ENCODE measurements around the gene TMEM179B.

The TMEM179B gene

DNA sequence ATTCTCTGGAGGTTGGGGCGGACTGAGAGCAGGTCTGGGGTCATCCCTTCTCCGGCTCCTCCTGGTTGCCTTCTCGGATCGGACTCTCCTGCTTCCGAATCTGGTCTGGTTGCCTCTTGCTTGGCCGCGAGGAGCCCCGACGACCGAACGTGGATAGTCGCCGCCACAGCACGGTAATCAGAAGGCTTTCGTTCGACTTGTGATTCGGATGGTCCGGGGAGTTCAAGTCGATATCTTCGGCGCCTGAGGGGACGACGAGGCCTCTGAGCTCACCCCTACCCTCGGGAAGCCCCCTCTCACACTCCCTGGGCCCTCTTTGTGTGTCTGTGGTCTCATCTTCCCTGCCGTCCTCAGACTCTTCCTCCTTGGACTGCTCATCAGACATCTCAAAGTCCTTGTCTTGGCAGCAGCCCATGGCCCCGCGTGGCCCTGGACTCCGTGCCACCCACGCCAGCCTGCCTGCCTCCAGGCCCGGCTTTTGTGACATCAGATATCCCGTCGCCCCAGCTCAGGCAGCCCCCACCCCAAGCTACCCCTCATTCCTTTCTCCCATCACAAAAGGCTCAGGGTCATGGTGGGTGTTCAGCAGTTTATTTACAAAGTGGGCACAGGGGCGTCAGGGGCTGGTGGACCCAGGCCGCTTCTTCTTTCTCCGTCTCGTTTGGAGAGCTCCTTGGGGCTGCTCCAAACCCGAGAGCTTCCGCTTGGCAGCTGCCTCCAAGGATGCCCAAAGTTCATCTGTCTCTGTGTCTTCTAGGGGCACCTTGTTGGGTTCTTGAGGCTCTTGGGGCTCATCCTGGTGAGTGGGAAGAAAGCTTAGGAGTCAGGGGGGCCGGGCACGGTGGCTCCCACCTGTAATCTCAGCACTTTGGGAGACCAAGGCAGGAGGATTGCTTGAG, 45.4 kb downstream of the TMEM179B start, which contains the start of gene TEX54:
Gene TEX54, minus strand, starts transcription at position 506 of the 899 bp plus-strand sequence.
- no peak for DNase-seq (ENCODE audit: low read depth)

DNA sequence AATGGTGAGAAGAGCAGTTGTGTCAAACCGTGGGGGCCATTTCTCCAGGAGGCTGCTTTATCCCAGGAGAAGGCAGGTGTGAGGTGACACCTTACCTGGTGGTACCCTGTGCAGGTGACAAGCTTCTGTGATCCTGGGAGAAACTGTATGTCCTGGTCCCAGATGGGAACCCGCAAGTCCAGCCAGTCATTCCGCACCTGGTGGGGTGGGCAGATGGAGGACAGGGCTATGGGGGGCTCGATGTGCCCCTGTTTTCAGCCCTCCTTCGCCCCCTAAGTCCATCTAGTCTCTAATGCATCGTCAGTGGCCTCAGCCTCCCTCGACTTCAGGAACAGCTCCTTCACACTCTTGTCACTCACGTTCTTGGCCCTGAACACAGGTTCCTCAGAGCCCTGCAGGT, 48.1 kb downstream of the TMEM179B start:
- no peak for DNase-seq (ENCODE audit: low read depth)

DNA sequence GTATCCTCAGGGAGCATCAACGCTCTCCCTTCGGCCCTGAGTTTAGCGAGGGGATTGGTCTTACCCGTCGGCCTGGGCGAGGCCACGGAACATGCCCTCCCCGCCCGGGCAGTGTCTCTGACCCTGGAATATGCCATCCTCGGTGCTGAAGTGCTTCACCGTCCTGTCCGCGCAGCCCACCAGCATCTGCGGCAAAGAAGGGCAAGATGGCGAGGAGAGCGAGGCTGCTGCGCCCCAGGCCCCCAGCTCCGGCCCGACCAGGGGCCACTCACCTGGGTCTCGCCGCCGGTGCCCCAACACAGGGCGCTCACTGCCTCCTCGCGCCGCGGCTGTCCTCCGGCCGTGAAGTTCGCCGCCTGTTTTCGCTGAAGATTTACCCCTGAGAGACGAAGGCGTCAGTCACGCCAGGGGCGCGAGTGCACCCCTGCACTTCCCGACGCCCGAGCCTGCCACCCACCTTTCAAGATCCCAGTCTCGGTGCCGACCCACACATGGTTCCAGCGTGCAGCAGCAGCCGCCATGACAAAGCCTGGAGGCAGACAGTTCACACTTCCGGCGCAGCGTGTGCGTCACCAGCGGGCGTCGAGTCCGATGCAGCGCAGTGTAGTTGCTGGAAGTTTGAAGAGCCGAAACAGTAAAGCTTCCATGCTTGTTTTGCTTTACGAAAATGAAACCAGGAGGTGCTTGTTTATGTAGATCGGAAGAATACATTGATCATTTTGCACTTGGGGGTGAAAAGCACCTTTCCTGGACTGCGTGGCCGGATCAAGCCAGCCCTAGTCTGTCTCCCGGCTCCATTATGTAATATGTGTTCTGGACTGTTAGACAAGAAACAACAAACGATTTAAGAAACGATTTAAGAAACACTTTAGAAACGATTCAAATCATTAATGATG, 52.1 kb downstream of the TMEM179B start, which contains the start of gene WDR74:
Gene WDR74, minus strand, starts transcription at position 541 of the 896 bp plus-strand sequence. Its CDS starts 20 bp downstream, at position 521.
- peak; percentile 84 for DNase-seq (ENCODE audit: low read depth)
